NB4 (cell line): Measurements from ENCODE around the gene DNAJC3.

Experiments used
- CTCF ChIP-seq: IDR thresholded peaks from one replicate; pipeline ENCODE4 v1.5.1; 2012; ENCODE audit warnings: low read depth, low read length
- MAX ChIP-seq: IDR thresholded peaks from 2 replicates; pipeline ENCODE4 v1.6.1; 2011; ENCODE audit warnings: low read depth, low read length
- MYC ChIP-seq: IDR thresholded peaks from 2 replicates; pipeline ENCODE4 v1.6.1; 2011; ENCODE audit warnings: low read depth, low read length
- POLR2A ChIP-seq: IDR thresholded peaks from 2 replicates; pipeline ENCODE4 v1.6.1; 2011; ENCODE audit warnings: mild to moderate bottlenecking; ENCODE audit not compliant: insufficient read length; ENCODE audit errors: extremely low read depth

GRCh38 chr13:95710313-95710712, 33.4 kb downstream of the DNAJC3 start:
- TF ChIP-seq CTCF, result no peak
- TF ChIP-seq POLR2A, result no peak
- TF ChIP-seq MAX, result no peak
- no peak for TF ChIP-seq MYC
